Caco-2 (cell line): ENCODE results near the gene ARHGAP5. TPM values are rescaled to one million over a fixed set of nuclear protein-coding genes. Genes with fewer than 3 reads are reported as not detected.

Experiments
- BruUV-seq: library from RNA; stranded (reverse); fragments of 400-500 nt; replicated peaks from 2 replicates; lab custom pipeline; 2021; lab: Mats Ljungman, UMichigan
- CTCF ChIA-PET: fragments of 300-600 bp; sonication (Branson Sonifier 250); formaldehyde crosslinking; loops from one replicate; lab custom pipeline; 2022; ENCODE audit warnings: antibody characterized with exemption; lab: Charles Lee
- POLR2A ChIA-PET: fragments of 300-600 bp; sonication (Branson Sonifier 250); formaldehyde crosslinking; loops from one replicate; lab custom pipeline; 2022; ENCODE audit warnings: antibody characterized with exemption; lab: Charles Lee
- DNase-seq, 2 experiments: peaks; one replicate each; pipeline versions ENCODE4 v3.0.0 to v3.0.0-alpha.2; 2020 to 2022
- H3K27me3 ChIP-seq: replicated peaks from 2 replicates; pipeline ENCODE4 v1.6.0; 2011; ENCODE audit warnings: low read length; ENCODE audit not compliant: control insufficient read depth, insufficient read depth
- H3K36me3 ChIP-seq: 2 replicates; pipeline ENCODE4 v1.5.1; 2011; ENCODE audit warnings: low read length; ENCODE audit not compliant: control insufficient read depth, insufficient read depth
- H3K4me1 ChIP-seq: fragments of 250-450 bp; sonication (Bioruptor Pico); 2 replicates; pipeline ENCODE4 v1.5.1; 2020; ENCODE audit warnings: mild to moderate bottlenecking
- H3K4me3 ChIP-seq: 2 replicates; pipeline ENCODE4 v1.5.1; 2011; ENCODE audit warnings: low read depth, mild to moderate bottlenecking, control low read depth, low read length
- H3K9me3 ChIP-seq: fragments of 250-450 bp; sonication (Bioruptor Pico); 2 replicates; pipeline ENCODE4 v1.5.1; 2020; ENCODE audit warnings: mild to moderate bottlenecking, moderate library complexity
- H3K27ac Mint-ChIP-seq: one replicate; pipeline ENCODE4 v1.8.0; 2022; ENCODE audit warnings: mixed read lengths; ENCODE audit not compliant: unreplicated experiment
- H3K27me3 Mint-ChIP-seq: one replicate; pipeline ENCODE4 v1.8.0; 2022; ENCODE audit warnings: mixed read lengths; ENCODE audit not compliant: insufficient read depth, unreplicated experiment
- H3K36me3 Mint-ChIP-seq: one replicate; pipeline ENCODE4 v1.8.0; 2022; ENCODE audit warnings: mild to moderate bottlenecking, mixed read lengths; ENCODE audit not compliant: insufficient read depth, unreplicated experiment
- H3K4me1 Mint-ChIP-seq: one replicate; pipeline ENCODE4 v1.8.0; 2022; ENCODE audit warnings: low read depth, mixed read lengths; ENCODE audit not compliant: unreplicated experiment
- H3K4me3 Mint-ChIP-seq: one replicate; pipeline ENCODE4 v1.8.0; 2022; ENCODE audit warnings: mild to moderate bottlenecking, moderate library complexity, mixed read lengths; ENCODE audit not compliant: unreplicated experiment
- H3K9me3 Mint-ChIP-seq: one replicate; pipeline ENCODE4 v1.8.0; 2022; ENCODE audit warnings: mixed read lengths; ENCODE audit not compliant: unreplicated experiment
- intact Hi-C: fragments of 100-400 bp; cut with micrococcal nuclease; formaldehyde crosslinking; loops from one replicate; pipeline ENCODE4 v1.10.0; 2022; ENCODE audit not compliant: unreplicated experiment
- total RNA-seq: library from RNA; stranded (reverse); gene quantifications from 2 replicates; pipeline ENCODE4 v1.2.3, GENCODE V29; 2022
- TF ChIP-seq, protein P1 (sequence below), 2 experiments: fragments of 200-600 bp in 1 of 2; IDR thresholded peaks; 1 replicate in 1 of 2; 2 replicates in 1 of 2; pipeline versions ENCODE4 v1.5.1 to v1.8.0; 2011 to 2022; ENCODE audit warnings: antibody characterized with exemption in 1 of 2, control low read depth in 1 of 2, inconsistent platforms in 1 of 2, low read depth in 1 of 2, low read length in 1 of 2, mild to moderate bottlenecking in 1 of 2, moderate library complexity in 1 of 2; ENCODE audit not compliant: insufficient read depth in 1 of 2, severe bottlenecking in 1 of 2, unreplicated experiment in 1 of 2

The ARHGAP5 gene
- total RNA-seq, 1 experiment from 2014 or later: 165 TPM

DNA sequence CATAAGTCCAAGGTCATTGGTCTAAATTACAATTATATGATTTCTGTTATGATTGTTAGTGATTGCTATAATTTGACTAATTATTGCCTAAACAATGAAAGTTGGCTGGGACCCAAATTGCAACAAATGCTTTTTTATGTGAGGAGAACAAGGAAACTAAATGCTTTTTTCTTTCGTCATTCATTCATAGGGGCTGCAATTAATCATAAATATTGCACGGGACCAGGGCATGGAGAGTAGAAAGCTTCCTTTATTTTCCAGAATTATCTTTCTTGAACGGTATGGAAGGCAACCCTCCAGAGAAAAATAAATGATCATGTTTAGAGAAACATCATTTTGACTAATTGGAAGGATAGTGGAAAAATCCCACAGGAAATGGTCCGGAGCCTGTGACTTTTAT lies 32.6 kb upstream of the ARHGAP5 start:
- BruUV-seq: no TSS peak
- H3K9me3 Mint-ChIP-seq: no peaks in the 10 kb centered on the region
- H3K27ac Mint-ChIP-seq: no peak overlapping the region

DNA sequence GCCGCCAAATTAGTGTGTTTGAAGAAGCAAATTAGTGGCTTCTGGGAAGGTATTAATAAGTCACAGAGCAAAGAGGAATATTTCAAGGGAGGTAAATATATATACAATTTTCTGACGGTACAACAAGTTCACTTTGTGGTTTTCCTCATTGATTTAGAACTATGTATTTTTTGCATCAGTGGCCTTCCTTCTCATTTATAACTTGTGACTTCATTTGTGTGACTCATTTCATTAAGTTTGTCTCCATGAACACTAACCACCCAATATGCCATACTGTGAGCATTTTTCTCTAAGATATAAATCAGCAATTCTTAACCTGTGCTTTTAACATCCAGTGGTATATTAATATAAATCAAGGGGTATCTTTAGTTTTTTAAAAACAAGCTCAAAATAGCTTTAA lies 29.3 kb upstream of the ARHGAP5 start:
- no peaks in the 10 kb centered on the region for H3K9me3 ChIP-seq
- TF ChIP-seq, protein P1, sequence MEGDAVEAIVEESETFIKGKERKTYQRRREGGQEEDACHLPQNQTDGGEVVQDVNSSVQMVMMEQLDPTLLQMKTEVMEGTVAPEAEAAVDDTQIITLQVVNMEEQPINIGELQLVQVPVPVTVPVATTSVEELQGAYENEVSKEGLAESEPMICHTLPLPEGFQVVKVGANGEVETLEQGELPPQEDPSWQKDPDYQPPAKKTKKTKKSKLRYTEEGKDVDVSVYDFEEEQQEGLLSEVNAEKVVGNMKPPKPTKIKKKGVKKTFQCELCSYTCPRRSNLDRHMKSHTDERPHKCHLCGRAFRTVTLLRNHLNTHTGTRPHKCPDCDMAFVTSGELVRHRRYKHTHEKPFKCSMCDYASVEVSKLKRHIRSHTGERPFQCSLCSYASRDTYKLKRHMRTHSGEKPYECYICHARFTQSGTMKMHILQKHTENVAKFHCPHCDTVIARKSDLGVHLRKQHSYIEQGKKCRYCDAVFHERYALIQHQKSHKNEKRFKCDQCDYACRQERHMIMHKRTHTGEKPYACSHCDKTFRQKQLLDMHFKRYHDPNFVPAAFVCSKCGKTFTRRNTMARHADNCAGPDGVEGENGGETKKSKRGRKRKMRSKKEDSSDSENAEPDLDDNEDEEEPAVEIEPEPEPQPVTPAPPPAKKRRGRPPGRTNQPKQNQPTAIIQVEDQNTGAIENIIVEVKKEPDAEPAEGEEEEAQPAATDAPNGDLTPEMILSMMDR (IDR thresholded peaks at IDR 0.05; ENCODE audit: insufficient read depth in 1 of 2, low read depth in 1 of 2, low read length in 1 of 2, severe bottlenecking in 1 of 2, unreplicated experiment in 1 of 2): no peak
- CTCF ChIA-PET: no interaction called here
- H3K4me3 ChIP-seq: no peak overlapping the region
- no peaks in the 10 kb centered on the region for H3K4me1 ChIP-seq
- Mint-ChIP-seq H3K27me3 (no peaks in the 10 kb centered on the region), H3K27ac (no peak overlapping the region), H3K9me3 (no peaks in the 10 kb centered on the region), H3K36me3 (no peaks in the 10 kb centered on the region), H3K4me3 (no peak overlapping the region), H3K4me1 (no peaks in the 10 kb centered on the region)
- BruUV-seq: no TSS peak
- no peaks in the 10 kb centered on the region for H3K36me3 ChIP-seq
- no peak for DNase-seq
- no peaks in the 10 kb centered on the region for H3K27me3 ChIP-seq
- intact Hi-C loops: no loop called here
- POLR2A ChIA-PET: no interaction called here

More for the DNA sequence above, 32.6 kb upstream of the ARHGAP5 start:
- Mint-ChIP-seq H3K4me3 (no peak overlapping the region), H3K4me1 (no peaks in the 10 kb centered on the region), H3K36me3 (no peaks in the 10 kb centered on the region), H3K27me3 (no peaks in the 10 kb centered on the region)
- Histone ChIP-seq H3K9me3 (no peaks in the 10 kb centered on the region; the same call in 1 of the 2 replicates), H3K4me3 (no peak overlapping the region), H3K4me1 (no peaks in the 10 kb centered on the region), H3K36me3 (no peaks in the 10 kb centered on the region), H3K27me3 (no peaks in the 10 kb centered on the region)
- CTCF ChIA-PET: no interaction called here
- TF ChIP-seq, protein P1 (IDR thresholded peaks at IDR 0.05; ENCODE audit: insufficient read depth in 1 of 2, low read depth in 1 of 2, low read length in 1 of 2, severe bottlenecking in 1 of 2, unreplicated experiment in 1 of 2): no peak
- intact Hi-C loops: no loop called here
- no peak for DNase-seq
- POLR2A ChIA-PET: no interaction called here

DNA sequence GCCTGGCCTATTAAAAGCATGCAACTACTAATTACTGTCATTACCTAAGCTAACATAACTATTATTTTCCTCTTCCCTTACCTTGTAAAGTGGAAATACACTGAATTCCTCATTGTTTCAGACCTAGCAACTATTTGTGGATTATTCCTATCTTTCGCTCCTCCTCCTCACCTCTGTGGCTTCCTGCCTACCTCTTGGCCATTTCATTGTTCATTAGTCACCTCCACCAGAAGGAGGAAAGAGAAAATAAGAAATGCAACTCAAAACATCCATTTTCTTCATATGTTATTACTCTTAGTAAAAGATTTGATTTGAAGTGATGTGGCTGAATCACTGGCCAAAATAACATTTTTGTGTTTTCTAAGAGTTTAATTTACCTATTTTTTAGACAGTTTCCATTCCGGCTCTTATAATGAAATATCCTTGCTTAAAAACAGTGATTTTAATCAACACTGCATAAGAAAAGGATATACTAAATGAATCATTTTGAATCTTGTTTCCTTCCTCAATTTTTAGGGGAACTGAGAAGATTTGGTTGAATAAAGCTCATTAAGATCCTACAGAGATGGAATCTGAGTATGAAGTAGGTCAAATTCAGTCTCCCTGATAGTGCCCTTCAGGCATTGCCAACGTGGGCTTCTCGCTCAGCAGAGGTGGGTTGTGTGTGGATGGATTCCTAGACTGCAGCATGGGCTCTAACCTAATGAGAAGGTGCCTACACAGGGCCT lies 27.6 kb upstream of the ARHGAP5 start:
- Mint-ChIP-seq H3K27me3 (no peaks in the 10 kb centered on the region), H3K4me1 (no peaks in the 10 kb centered on the region), H3K4me3 (no peak overlapping the region), H3K36me3 (no peaks in the 10 kb centered on the region), H3K9me3 (no peaks in the 10 kb centered on the region), H3K27ac (no peak overlapping the region)
- intact Hi-C loops: no loop called here
- no peak for DNase-seq
- H3K27me3 ChIP-seq: no peaks in the 10 kb centered on the region
- no peak overlapping the region for H3K4me3 ChIP-seq
- TF ChIP-seq, protein P1 (IDR thresholded peaks at IDR 0.05; ENCODE audit: insufficient read depth in 1 of 2, low read depth in 1 of 2, low read length in 1 of 2, severe bottlenecking in 1 of 2, unreplicated experiment in 1 of 2): no peak
- CTCF ChIA-PET: no interaction called here
- no peaks in the 10 kb centered on the region for H3K4me1 ChIP-seq
- POLR2A ChIA-PET: no interaction called here
- H3K9me3 ChIP-seq: peaks cover 2% of the 10 kb centered on the region; the same call in 1 of the 2 replicates
- no peaks in the 10 kb centered on the region for H3K36me3 ChIP-seq
- BruUV-seq: no TSS peak
